Calu3 (cell line): ENCODE data around the gene LRFN3. TPM values are rescaled to one million over a fixed set of nuclear protein-coding genes. Genes with fewer than 3 reads are reported as not detected.

Experiments used
- BruUV-seq: library from RNA; stranded (reverse); fragments of 400-500 nt; replicated peaks from 2 replicates; lab custom pipeline; 2021; lab: Mats Ljungman, UMichigan
- CTCF ChIA-PET: fragments of 300-600 bp; sonication (Branson Sonifier 250); formaldehyde crosslinking; loops from one replicate; lab custom pipeline; 2022; ENCODE audit warnings: antibody characterized with exemption; lab: Charles Lee
- DNase-seq: peaks from one replicate; pipeline ENCODE4 v3.0.0; 2022
- H3K27ac Mint-ChIP-seq: one replicate; pipeline ENCODE4 v1.8.0; 2022; ENCODE audit warnings: mixed read lengths; ENCODE audit not compliant: unreplicated experiment
- H3K27me3 Mint-ChIP-seq: one replicate; pipeline ENCODE4 v1.8.0; 2022; ENCODE audit warnings: mixed read lengths; ENCODE audit not compliant: unreplicated experiment
- H3K36me3 Mint-ChIP-seq: one replicate; pipeline ENCODE4 v1.8.0; 2022; ENCODE audit warnings: mild to moderate bottlenecking, moderate library complexity, mixed read lengths; ENCODE audit not compliant: insufficient read depth, unreplicated experiment
- H3K4me1 Mint-ChIP-seq: one replicate; pipeline ENCODE4 v1.8.0; 2022; ENCODE audit warnings: mild to moderate bottlenecking, low read depth, mixed read lengths; ENCODE audit not compliant: unreplicated experiment
- H3K4me3 Mint-ChIP-seq: one replicate; pipeline ENCODE4 v1.8.0; 2022; ENCODE audit warnings: mild to moderate bottlenecking, low read depth, moderate library complexity, mixed read lengths; ENCODE audit not compliant: unreplicated experiment
- H3K9me3 Mint-ChIP-seq: one replicate; pipeline ENCODE4 v1.8.0; 2022; ENCODE audit warnings: low read depth, mixed read lengths; ENCODE audit not compliant: unreplicated experiment
- CTCF ChIP-seq: fragments of 200-600 bp; IDR thresholded peaks from one replicate; pipeline ENCODE4 v1.8.0; 2022; ENCODE audit warnings: antibody characterized with exemption; ENCODE audit not compliant: unreplicated experiment
- intact Hi-C: fragments of 100-400 bp; cut with micrococcal nuclease; formaldehyde crosslinking; loops from one replicate; pipeline ENCODE4 v1.10.0; 2022; ENCODE audit not compliant: unreplicated experiment
- total RNA-seq: library from RNA; stranded (reverse); gene quantifications from 2 replicates; pipeline ENCODE4 v1.2.3, GENCODE V29; 2022

LRFN3 gene
- total RNA-seq, 1 experiment from 2014 or later = 18.5 TPM

- CTCF ChIA-PET = interaction anchor here (0.6 kb wide), 1 partner anchor 47 kb away, joined by 3 read pairs; no protein-coding TSS in a partner anchor
- Mint-ChIP-seq H3K9me3 (no peaks in the 10 kb centered on the region), H3K27ac (no peak overlapping the region), H3K4me3 (no peak overlapping the region), H3K4me1 (peaks cover 17% of the 10 kb centered on the region), H3K36me3 (peaks cover 17% of the 10 kb centered on the region), H3K27me3 (no peaks in the 10 kb centered on the region)
- no peak for DNase-seq
- TF ChIP-seq CTCF = no peak
- no TSS peak for BruUV-seq
- intact Hi-C loops = no loop called here
These were observed 6.1 kb downstream of the LRFN3 start for GRCh38 chr19:35942235-35942634.

GRCh38 chr19:35943321-35944301 lies 7.4 kb downstream of the LRFN3 start:
- Mint-ChIP-seq H3K27me3 (peaks cover 9% of the 10 kb centered on the region), H3K4me1 (peaks cover 3% of the 10 kb centered on the region), H3K27ac (no peak overlapping the region), H3K36me3 (peaks cover 11% of the 10 kb centered on the region), H3K4me3 (no peak overlapping the region), H3K9me3 (no peaks in the 10 kb centered on the region)
- CTCF ChIA-PET = interaction anchor here (0.6 kb wide), 1 partner anchor 29 kb away, joined by 3 read pairs; no protein-coding TSS in a partner anchor
- no peak for TF ChIP-seq CTCF
- no peak for DNase-seq
- BruUV-seq = no TSS peak
- intact Hi-C loops = no loop called here

- Mint-ChIP-seq H3K27ac (no peak overlapping the region), H3K4me1 (no peaks in the 10 kb centered on the region), H3K27me3 (peaks cover 18% of the 10 kb centered on the region), H3K9me3 (no peaks in the 10 kb centered on the region), H3K36me3 (peaks cover 11% of the 10 kb centered on the region), H3K4me3 (no peak overlapping the region)
- no peak for TF ChIP-seq CTCF
- CTCF ChIA-PET = no interaction called here
- no peak for DNase-seq
- intact Hi-C loops = no loop called here
- BruUV-seq = no TSS peak
These were observed 8.4 kb downstream of the LRFN3 start for GRCh38 chr19:35944556-35944955.

GRCh38 chr19:35945121-35945790 lies 9.1 kb downstream of the LRFN3 start:
- peaks cover 25% of the 10 kb centered on the region for H3K27me3 Mint-ChIP-seq
- intact Hi-C loops = no loop called here
- TF ChIP-seq CTCF = no peak
- H3K4me3 Mint-ChIP-seq = no peak overlapping the region
- CTCF ChIA-PET = no interaction called here
- H3K27ac Mint-ChIP-seq = no peak overlapping the region
- no peaks in the 10 kb centered on the region for H3K4me1 Mint-ChIP-seq
- H3K9me3 Mint-ChIP-seq = no peaks in the 10 kb centered on the region
- H3K36me3 Mint-ChIP-seq = peaks cover 11% of the 10 kb centered on the region
- no TSS peak for BruUV-seq
- no peak for DNase-seq
